Stimulated activated naive CD8-positive, alpha-beta T cell treated with anti-CD3 and anti-CD28 coated beads, Interleukin-15, Interleukin-2, amounts not matched to agents 100 U/mL and 50 U/mL, for 24 hours (primary cell): ENCODE data around the gene AANAT.

Experiments
- ATAC-seq: fragments of 150-1000 bp; cut with Tn5 transposase; one replicate; pipeline ENCODE4 v1.10.0; 2021
- DNase-seq: peaks from one replicate; pipeline ENCODE4 v3.0.0; 2021

The AANAT gene

DNA sequence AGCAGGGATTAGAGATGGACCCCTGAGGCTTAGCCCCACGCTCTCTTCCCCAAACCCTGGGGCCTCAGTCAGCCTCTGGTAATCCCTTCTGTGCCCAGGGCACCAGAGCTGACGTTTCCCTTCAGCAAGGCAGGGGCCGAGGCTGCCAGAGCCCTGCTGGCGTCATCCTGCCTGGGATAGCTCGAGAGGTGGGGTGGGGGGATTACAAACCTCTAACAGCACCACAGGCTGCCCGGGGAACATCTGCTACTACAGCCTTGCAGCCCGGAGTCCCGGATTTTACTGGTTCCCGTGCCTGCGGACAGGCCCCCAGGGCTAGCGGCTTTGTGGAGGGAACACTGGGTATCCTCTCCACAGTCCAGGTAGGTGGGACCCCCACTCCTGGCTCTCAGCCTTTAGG lies at the start of gene AANAT:
Gene AANAT, plus strand, starts transcription at position 238 of the 400 bp plus-strand sequence. CDS start 1,144 bp downstream, outside the sequence.
- DNase-seq = no peak
- no peak for ATAC-seq

DNA sequence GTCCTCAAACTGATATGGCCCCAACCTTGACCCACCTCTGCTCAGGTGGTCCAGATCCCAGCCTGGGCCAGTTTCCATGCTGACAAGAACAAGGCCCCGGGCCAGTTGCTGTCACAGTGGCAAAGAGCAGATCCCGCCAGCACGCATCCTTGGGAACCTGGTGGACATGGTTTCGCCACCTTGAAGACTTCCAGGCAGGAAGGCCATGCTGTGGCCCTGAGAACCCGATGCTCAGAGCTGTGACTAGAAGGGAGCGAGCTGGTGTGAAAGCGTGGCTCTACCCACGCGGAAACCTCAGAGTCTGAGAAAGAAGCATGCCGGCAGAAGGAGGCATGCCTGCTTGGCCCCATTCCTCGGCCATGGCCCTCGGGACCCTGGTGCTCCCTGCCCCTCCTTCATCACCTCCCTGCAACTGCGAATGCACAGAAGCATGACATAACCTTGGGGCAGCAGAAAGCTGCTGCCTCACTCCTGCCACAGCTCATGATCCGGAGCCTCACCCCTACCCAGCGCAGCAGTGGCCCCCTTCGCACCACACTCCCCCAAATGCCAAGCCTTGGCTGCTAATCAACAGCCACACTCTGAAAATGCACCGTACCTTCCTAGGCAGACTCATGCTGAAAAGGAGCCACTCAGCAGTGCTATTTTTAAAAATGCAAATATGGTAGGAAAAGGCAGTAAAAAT lies 47.7 kb upstream of the AANAT start:
- no peak for ATAC-seq
- no peak for DNase-seq

DNA sequence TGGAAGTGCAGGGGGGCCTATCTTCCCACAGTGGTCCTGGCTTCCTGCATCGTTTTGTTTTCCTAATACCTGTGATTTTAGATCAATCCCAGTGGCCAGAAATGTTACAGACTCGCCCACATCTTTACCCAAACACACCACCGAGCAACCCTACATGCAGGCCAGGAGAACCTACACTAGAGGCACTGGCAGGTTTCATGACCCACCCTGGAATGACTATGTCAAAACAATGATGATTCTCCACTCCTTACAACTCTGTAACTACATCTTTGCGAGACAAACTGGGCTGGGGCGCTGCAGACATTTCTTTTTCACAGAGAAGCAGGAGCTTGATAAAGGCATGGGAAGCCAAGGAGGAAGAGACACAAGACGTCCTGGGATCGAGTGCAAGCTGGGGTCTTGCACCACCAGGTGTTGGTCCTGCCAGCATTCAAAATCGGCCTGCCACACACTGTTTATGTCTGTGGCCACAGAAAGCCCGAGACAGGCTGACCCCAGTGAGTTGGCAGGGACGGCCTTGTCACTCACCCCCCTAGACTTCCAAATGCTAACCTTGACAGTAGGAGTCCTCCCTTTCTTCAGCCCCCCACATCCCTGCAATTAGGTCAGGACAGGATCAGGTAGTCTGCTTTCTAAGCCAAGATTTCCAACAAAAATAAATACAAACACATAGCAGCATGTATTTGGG lies 46.9 kb upstream of the AANAT start:
- DNase-seq (no peak), ATAC-seq (no peak)

DNA sequence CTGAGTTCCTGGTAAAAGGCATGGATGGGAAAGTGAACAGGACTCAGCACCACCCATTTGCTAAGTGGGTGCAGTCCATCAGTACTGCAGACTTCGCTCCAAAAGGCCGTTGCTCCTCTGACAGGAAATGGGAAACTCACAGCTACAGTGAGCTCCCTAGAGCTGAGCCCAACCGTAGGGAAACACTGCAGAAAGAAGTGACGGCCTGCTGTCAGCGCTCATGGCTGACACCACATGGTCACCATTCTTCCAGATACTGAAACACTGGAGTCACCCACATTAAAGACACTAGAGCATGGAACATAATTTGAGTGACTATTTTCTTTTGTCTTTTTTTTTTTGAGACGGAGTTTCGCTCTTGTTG lies 46.4 kb upstream of the AANAT start:
- DNase-seq = no peak
- no peak for ATAC-seq

DNA sequence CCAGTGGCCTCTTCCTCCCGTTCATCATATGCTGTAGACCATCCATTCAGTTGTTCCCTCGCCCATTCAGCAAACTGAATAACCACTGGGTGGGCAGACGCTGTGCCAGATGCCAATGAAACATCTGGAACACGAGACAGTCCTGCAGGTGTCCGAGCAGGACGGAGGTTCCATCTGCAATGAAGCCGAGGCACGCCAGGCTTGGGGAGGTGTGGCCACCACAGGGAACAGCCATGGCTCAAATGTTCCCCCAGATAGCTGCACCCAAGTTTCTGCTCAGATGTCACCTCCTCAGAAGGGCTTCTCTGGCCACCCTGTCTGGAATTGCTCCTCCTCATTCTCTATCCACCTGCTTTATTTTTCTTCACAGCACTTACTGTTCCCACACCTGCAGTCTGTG lies 45.0 kb upstream of the AANAT start:
- ATAC-seq (no peak), DNase-seq (no peak)

DNA sequence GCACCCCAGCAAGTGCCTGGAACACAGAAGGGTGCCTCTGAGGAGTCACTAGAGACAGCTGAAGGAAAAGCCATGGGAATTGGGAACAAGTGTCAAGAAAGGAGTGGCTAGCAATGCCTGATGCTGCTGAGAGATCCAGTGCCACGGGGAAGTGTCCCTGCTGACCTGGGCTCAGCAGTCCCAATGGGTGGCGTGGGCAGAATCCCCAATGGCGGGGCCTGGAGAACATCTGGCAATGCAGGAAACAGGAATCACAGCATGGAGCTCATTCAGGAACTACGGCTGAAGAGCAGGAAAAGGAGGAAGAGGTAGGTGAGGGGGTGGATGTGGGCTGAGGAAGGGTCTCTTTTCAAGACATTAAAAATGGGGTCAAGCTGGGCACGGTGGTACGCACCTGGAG lies 44.5 kb upstream of the AANAT start:
- no peak for ATAC-seq
- no peak for DNase-seq

DNA sequence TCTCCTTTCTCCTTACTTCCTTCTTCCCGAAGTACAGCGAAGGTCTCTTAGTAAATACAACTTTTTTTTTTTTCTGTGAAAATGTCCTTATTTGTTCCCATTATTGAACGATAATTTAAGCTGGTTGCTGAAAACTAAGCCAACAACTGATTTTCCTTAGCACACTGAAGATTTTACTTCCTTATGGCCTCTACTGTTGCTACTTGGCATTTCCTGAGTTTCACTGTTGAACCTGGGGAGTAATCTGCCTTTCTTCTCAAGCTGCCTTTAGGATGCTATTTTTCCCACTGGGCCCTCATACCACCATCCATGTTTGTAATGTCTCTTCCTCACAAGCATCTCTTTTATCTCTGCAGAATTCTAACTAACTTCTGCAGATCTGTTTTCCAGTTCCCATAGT lies 40.5 kb upstream of the AANAT start:
- no peak for ATAC-seq
- DNase-seq = no peak

DNA sequence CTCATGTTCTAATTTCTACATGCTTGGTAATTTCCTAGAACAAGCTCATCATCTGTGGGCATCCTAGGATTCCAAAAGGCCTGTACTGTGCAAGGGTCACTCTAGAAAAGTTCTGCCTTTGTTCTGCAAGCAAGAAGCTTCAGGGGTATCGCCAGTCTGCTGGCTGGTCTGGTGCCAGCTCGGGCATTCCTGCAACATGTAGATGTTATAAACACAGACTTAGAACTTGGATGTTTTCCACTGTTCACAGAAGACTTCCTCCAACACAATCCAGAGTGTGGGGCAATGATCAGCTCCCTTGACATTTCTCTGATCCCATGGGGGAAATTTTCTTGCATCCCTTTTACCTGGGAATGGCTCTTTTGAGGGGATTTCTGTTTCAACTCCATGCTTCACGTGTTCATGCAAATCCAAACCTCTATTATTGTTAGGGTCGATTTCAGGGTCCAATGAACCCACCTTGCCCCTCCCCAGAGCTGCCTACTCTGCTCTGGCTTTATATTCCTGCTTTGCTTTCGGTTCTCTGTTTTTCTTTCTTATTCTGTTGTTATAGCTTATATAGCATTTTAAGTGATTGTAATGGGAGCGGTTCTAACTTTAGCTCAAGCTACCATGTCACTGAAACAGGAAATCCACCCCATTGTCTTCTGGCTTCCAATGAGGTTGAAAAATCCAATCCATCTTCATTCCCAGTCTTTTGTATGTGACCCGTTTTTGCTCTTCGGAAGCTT lies 39.7 kb upstream of the AANAT start:
- DNase-seq (no peak), ATAC-seq (no peak)

DNA sequence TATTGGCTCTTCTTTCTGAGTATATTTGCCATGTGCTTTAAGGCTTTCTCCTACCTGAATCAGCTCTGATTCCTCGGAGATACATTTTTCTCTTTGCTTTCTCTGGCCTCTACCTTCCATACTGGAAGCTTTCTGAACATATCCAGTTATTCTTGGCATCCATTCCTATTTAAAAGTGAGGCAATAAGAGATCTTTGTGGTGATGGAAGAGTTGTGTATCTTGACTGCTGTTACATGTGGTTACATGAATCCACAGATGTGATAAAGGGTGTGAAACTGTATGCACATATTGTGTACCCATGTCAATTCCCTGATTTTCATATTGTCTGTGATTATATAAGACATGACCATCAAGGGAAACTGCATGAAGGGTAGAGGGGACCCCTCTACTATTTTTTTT lies 38.9 kb upstream of the AANAT start:
- DNase-seq = no peak
- ATAC-seq = no peak

DNA sequence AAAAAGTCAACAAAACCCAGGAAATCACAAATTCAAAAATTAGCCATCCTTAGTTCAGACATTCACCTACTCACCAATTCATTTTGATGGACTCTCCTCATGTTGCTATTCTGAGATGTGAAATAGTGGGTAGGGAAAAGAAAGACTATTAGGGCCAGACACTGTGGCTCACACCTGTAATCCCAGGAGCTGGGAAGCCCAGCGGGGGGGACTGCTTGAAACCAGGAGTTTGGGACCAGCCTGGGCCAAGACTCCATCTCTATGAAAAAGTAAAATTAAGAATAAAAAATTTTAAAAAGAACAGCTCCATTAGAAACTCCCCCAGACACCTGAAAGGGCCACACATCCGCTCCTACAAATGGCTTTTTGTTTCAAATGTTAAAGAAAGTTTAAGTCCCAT lies 35.9 kb upstream of the AANAT start:
- no peak for ATAC-seq
- DNase-seq = no peak

DNA sequence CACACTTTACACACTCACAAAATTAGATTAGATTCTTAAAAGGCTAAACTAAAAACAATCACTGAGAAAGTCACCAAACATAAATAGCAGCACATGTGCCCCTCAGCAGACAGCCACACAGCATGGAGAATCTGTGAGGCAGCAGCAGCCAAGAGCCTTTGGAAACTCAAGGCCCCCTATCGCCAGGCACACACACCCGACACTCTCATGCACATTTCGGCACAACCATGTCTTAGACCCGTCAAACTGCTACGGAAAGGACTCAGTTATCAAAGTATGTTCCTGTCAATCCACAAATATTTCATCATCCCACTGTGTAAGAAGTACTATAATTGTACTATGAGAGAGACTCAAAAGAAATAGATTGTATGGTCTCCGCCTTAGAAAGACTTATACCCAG lies 35.4 kb upstream of the AANAT start:
- ATAC-seq (no peak), DNase-seq (no peak)

DNA sequence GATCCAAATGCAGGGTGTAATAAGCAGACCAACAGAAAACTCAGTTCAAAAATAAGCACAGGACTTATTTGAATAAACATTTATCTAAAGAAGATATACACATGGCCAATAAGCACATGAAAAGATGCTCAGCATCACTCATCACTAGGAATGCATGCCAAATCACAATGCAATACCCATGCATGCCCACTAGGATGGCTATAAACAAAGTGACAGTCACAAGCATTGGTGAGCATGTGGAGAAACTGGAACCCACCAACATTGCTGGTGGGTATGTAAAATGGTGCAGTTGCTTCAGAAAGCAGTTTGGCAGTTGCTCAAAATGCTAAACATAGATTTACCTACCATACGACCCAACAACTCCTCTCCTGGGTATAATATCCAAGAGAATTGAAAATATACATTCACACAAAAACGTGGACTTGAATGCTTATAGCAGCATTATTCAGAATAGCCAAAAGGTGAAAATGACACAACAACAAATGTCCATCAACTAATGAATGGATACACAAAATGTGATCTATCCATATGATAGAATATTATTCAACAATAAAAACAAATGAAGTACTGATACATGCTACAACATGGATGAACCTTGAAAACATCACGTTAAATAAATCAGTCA lies 34.6 kb upstream of the AANAT start:
- ATAC-seq (no peak), DNase-seq (no peak)

DNA sequence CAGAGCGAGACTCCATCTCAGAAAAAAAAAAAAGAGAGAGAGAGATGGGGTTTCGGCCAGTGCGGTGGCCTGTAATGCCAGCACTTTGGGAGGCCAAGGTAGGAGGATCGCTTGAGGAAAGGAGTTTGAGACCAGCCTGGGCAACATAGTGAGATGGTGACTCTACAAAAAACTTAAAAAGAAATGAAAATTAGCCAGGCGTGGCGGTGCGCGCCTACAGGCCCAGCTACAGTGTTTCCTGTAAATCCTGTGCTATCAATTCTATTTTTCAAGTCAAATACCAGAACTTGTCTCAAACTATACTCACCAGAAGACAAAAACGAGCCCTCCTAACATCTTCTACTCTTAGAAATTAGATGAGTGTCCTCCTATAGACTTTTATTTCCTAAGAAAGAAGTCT lies 33.7 kb upstream of the AANAT start:
- ATAC-seq (no peak), DNase-seq (no peak)

DNA sequence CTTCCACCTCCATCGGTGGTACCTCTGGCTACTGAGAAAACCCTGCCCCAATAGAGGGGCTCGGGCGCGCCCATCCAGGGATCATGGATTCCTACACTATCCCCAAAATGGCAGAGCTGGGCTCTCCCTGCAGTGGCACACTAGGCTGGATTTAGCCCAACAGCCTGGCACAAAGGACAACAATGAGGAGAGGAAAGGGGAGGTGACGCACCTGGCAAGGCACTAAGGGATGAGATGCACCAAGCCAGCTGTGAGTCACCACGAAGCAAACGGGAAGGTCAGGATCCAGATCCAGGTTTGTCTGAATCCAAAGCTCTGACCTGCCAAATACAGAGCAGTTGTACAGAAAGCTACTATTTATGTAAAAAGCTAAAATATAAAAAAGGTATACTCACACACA lies 32.5 kb upstream of the AANAT start:
- no peak for DNase-seq
- ATAC-seq = no peak

DNA sequence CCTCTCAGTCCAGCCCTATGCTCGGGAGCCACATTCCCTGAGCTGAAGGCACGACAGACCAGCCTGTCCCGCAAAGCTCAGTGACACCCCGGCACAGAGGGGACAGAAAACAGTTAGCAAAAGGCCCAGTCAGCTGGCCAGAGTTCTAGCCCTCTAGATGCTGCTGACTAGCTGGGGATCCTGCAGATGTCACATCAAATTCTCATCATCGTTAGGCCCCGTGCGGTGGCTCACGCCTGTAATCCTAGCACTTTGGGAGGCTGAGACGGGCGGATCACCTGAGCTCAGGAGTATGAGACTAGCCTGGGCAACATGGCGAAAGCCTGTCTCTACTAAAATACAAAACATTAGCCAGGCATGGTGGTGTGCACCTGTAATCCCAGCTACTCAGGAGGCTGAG lies 31.7 kb upstream of the AANAT start:
- no peak for DNase-seq
- ATAC-seq = no peak

DNA sequence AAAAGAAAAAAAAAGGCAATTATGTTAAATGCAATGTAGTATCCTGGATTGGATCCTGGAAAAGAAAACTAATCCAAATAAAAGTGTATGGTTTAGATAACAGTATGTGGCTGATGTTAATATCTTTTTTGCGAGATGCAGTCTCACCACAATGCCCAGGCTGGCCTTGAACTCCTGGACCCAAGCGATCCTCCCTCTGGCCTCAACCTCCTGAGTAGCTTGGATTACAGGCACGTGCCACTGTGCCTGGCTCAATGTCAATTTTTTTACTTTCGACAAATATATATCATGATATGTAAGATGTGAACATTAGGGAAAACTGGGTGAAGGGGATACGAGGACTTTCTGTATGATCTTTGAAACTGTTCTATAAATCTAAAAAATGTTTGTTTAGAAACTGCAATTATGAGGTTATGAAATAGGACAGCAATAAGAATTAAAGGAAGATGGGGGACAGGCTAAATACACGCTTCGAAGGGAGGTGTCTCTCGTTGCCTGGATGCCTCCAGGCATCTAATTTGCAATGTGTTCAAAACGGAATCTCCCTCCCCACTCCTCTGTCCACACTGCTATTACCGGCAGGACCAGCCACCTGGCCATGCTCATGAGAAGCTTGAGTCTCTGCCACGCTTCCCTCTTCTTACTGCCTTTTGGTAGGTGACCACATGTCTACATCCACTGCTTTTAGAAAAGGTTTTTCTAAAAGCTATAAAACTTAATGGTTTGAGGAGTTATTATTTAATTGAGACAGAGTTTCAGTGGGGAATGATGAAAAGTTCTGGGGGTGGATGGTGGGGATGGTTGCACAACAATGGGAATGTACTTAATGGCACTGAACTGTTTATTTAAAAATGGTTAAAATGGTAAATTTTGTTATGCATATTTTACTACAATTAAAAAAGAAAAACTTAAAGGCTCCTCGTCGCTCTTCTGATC lies 29.7 kb upstream of the AANAT start:
- no peak for ATAC-seq
- no peak for DNase-seq

DNA sequence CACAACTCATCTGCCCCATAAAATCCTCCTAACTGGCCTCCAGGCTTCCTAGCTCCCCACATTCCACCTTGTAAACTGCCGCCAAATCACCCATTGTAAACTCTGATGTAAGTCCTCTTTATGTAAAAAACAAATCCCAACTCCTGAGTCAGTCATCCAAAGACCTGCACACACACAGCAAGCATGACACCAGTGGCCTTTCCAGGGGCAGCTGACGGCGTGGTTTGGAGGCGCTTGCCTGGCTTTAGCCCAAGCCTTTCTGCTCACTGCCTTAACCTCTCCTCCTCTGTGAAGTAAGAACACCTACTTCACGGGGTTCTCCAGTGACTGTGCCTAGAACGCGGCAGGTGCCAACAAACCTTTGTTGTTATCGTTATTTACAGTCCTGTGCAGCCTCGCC lies 28.5 kb upstream of the AANAT start:
- DNase-seq (no peak), ATAC-seq (no peak)

DNA sequence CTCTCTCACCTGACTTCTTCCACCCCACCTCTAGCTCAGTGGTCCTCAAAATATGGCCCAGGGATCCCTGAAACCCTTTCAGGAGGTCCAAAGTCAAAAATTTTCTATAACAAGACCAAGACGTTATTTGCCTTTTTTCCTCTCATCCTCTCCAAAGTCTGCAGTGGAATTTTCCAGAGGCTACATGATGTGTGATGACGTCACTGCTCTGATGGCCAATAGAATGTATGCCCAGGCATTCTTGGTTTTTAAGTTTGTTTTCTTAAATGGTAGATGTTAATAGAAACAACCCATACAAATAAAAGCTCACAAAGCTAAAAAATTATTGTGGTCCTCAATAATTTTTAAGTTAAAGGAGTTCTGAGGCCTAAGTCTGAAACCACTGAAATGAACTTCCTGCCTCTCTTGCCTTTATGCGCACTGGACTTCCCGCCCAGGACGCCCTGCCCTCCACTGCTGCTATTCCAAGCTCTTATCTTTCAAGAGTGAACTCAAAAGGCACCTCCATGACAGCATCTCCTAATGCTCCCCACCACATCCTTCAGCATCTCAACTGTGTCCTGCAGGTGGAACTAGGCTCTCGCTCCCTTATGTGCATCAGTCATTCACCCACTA lies 28.0 kb upstream of the AANAT start:
- no peak for DNase-seq
- no peak for ATAC-seq

DNA sequence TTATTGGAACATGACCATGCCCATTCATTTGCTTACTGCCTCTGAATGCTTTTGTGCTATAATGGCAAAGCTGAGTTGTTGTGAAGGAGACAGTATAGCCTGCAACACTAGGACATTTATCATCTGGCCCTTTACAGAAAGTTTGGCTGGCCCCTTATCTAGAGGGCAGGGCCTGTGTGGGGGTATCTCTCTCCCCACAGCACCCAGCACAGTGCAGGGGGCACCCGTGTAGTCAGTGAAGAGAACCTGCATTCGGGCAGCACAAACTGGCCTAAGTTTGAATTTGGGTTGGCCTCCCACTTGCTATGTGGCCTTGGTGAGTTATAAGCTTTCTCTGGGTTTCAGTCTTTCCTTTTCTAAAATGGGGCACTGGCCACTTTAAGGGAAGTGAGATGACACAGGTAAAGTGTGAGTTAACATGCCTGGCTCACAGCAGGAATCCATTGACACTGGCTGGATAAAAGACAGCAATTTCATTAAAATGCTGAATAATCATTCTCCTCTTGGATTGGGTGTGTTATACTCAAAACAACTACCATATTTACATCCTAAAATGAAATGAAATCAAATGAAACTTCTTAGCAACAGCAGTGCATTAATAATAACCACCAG lies 26.5 kb upstream of the AANAT start:
- no peak for ATAC-seq
- DNase-seq = no peak

DNA sequence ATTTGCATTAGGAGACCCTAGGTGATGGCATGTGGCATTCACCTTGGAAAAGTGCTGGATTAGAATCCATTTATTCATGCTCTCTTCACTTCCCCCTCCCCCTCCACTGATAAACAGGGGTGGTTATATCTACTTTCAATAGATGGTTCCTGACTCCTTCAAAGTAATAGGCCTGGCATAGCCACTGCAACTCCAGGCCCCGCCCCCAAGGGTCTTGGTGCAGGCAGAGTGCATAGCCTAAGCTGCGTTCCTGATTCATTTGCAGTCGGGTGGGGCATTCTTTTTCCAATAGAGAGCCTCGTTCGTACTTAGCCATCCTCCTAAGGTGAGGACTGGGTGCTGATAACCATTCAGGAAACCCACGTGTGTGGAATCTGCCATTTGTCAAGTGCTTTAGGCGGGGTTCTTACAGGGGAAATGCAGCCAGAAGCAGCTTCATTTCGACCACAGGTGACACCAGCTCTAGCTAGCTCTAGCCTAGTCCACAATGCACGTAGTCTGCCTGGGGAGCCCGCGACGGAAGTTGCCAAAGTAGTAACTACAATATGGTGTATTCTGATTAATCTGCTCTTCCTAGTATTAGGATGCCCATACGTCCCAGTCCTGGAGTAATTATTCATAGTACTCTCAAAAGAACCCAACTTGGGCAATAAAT lies 25.6 kb upstream of the AANAT start:
- ATAC-seq (no peak), DNase-seq (no peak)
